ENCODE results near the gene PHF21A. TPM values are rescaled to one million over a fixed set of nuclear protein-coding genes. Genes with fewer than 3 reads are reported as not detected.

PHF21A gene
- total and polyA plus RNA-seq, 2 donors (not counting 3 experiments of a cell fraction or from before 2014, with no cell fraction given): 14.1 to 30.5 TPM

DNA sequence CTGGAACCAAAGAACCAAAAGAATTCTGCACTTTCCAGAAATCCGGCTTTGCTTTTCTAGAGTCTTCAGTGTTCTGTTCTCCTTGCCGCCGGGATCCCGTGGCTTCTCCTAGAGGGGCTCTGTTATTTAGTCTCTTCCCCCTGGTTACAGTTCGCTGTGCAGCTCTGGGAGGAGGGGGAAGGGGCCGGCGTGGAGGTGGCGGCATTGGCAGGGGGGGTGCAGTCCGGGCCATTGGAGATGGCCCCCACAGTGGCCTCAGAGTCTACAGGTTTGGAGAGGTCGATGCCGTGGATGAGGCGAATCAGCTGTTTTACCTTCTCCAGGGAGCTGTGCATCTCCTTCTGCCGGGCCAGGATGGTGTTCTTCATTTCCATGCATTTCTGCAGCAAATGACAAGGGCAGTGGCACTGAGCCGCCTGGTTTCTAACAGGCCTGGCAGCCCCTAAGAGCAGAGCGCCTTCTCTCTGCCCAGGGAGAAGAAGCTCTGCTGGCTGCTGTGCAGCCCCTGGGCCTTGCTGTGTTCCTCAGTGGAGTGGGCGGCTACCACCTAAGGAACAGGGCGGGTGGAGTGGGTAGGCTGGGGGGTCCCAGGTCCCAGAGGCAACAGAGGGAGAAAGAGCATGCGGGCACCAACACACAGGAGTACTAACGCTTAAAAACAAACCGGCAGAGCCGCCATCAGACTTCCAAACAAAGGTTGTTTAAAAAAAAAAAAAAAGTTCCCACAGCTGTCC lies 187.2 kb downstream of the PHF21A start:
- no peak overlapping the region for H3K4me2 ChIP-seq (ENCODE audit: insufficient read depth, low read length)
- H3K27me3 ChIP-seq (ENCODE audit: control insufficient read depth in 2 of 2, insufficient read depth in 2 of 2, low read length in 2 of 2): no peaks in the 10 kb centered on the region
- no peak for DNase-seq (ENCODE audit: low read depth, low spot score)
- no peak for FAIRE-seq
- H3K4me1 ChIP-seq (ENCODE audit: control insufficient read depth, extremely low read depth, insufficient read depth, low read length): no peaks in the 10 kb centered on the region
- no peak overlapping the region for H3K9ac ChIP-seq (replicated peaks; ENCODE audit: extremely low read depth, insufficient read depth, low read length)
- POLR2A ChIA-PET: no interaction called here
- intact Hi-C loops (cut with micrococcal nuclease): no loop called here
- dilution Hi-C loops (cut with MboI; ENCODE audit: extremely low pct_ligation_motif_present, low sequenced_read_pairs): no loop called here
- no peaks in the 10 kb centered on the region for H3K9me3 ChIP-seq (replicated peaks; ENCODE audit: control insufficient read depth, insufficient read depth, low read length)
- no TSS peak for BruUV-seq (replicated peaks)
- no peak overlapping the region for H3K27ac ChIP-seq (ENCODE audit: insufficient read depth, low read depth, low read length)
- TF ChIP-seq JUN (IDR thresholded peaks at IDR 0.05; ENCODE audit: borderline replicate concordance, insufficient read depth, insufficient read length, low read depth) (no peak), FOS (IDR thresholded peaks at IDR 0.05; ENCODE audit: borderline replicate concordance, insufficient read depth, low read length) (no peak), EZH2 (IDR thresholded peaks at IDR 0.05; ENCODE audit: borderline replicate concordance, low read depth, low read length, severe bottlenecking) (no peak), MYC (IDR thresholded peaks at IDR 0.05; ENCODE audit: low read depth, low read length) (no peak), POLR2AphosphoS5 (IDR thresholded peaks at IDR 0.05; ENCODE audit: insufficient read depth, low read depth, low read length) (no peak), POLR2A (IDR thresholded peaks at IDR 0.05; ENCODE audit: low read depth, low read length) (no peak), GATA2 (IDR thresholded peaks at IDR 0.05; ENCODE audit: insufficient read depth, insufficient read length, low read depth, low read length) (no peak)
- TF ChIP-seq, protein P1, sequence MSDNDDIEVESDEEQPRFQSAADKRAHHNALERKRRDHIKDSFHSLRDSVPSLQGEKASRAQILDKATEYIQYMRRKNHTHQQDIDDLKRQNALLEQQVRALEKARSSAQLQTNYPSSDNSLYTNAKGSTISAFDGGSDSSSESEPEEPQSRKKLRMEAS (IDR thresholded peaks at IDR 0.05; ENCODE audit: insufficient read depth, insufficient read length): no peak
- TF ChIP-seq, protein P2, sequence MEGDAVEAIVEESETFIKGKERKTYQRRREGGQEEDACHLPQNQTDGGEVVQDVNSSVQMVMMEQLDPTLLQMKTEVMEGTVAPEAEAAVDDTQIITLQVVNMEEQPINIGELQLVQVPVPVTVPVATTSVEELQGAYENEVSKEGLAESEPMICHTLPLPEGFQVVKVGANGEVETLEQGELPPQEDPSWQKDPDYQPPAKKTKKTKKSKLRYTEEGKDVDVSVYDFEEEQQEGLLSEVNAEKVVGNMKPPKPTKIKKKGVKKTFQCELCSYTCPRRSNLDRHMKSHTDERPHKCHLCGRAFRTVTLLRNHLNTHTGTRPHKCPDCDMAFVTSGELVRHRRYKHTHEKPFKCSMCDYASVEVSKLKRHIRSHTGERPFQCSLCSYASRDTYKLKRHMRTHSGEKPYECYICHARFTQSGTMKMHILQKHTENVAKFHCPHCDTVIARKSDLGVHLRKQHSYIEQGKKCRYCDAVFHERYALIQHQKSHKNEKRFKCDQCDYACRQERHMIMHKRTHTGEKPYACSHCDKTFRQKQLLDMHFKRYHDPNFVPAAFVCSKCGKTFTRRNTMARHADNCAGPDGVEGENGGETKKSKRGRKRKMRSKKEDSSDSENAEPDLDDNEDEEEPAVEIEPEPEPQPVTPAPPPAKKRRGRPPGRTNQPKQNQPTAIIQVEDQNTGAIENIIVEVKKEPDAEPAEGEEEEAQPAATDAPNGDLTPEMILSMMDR (IDR thresholded peaks at IDR 0.05; ENCODE audit: extremely low read depth in 1 of 2, insufficient read depth in 1 of 2, low read depth in 1 of 2, low read length in 2 of 2): no peak
- H3K4me3 ChIP-seq (replicated peaks in 1 of 3; ENCODE audit: insufficient read depth in 1 of 3, low read depth in 1 of 3, low read length in 3 of 3): no peak overlapping the region
- H4K20me1 ChIP-seq (replicated peaks; ENCODE audit: control insufficient read depth, extremely low read depth, insufficient read depth, low read length): no peaks in the 10 kb centered on the region
- no peaks in the 10 kb centered on the region for H3K79me2 ChIP-seq (ENCODE audit: control insufficient read depth, insufficient read depth, low read length)
- H3K36me3 ChIP-seq (ENCODE audit: control insufficient read depth in 2 of 2, extremely low read depth in 1 of 2, insufficient read depth in 2 of 2, low read length in 2 of 2): peaks cover 0 to 35% of the 10 kb centered on the region in 2 experiments
- CTCF ChIA-PET: no interaction called here
- H3K9me1 ChIP-seq (replicated peaks; ENCODE audit: control insufficient read depth, extremely low read depth, insufficient read depth, low read length): no peaks in the 10 kb centered on the region
- H2AFZ ChIP-seq (ENCODE audit: low read depth, low read length): no peak overlapping the region

Measured in endothelial cell of umbilical vein (primary cell).